HepG2 (cell line): ENCODE data around the gene BCLAF1. TPM values are rescaled to one million over a fixed set of nuclear protein-coding genes. Genes with fewer than 3 reads are reported as not detected.

Experiments used
- EED ChIP-seq: sonication (generic); formaldehyde crosslinking; IDR thresholded peaks from 2 replicates; pipeline ENCODE4 v1.5.0; 2020; ENCODE audit warnings: mild to moderate bottlenecking, missing genetic modification reagents
- FOXK2 ChIP-seq: fragments of 450-650 bp; IDR thresholded peaks from 2 replicates; pipeline ENCODE4 v1.6.1; 2016
- FOXM1 ChIP-seq: sonication (generic); formaldehyde crosslinking; IDR thresholded peaks from 2 replicates; pipeline ENCODE4 v1.5.0; 2020; ENCODE audit warnings: missing genetic modification reagents
- HNRNPH1 ChIP-seq: fragments of 200-400 bp; formaldehyde crosslinking; optimal IDR thresholded peaks from 2 replicates; pipeline ENCODE3; 2017; ENCODE audit warnings: mild to moderate bottlenecking, low read depth, low read length
- MXD3 ChIP-seq: IDR thresholded peaks from 2 replicates; pipeline ENCODE4 v1.6.1; 2016; ENCODE audit warnings: mild to moderate bottlenecking, missing biosample characterization, missing genetic modification reagents
- MXI1 ChIP-seq: IDR thresholded peaks from 3 replicates; pipeline ENCODE4 v1.6.1; 2012; ENCODE audit warnings: low read depth, low read length, inconsistent platforms, borderline replicate concordance
- NAIF1 ChIP-seq: sonication (generic); formaldehyde crosslinking; IDR thresholded peaks from 2 replicates; pipeline ENCODE4 v1.5.0; 2020; ENCODE audit warnings: mild to moderate bottlenecking, missing genetic modification reagents, borderline replicate concordance
- POLR2A ChIP-seq, 2 experiments: IDR thresholded peaks; 2 replicates each; pipeline ENCODE4 v1.6.1; 2011; ENCODE audit warnings: low read depth in 2 of 2, low read length in 2 of 2, mild to moderate bottlenecking in 1 of 2, moderate library complexity in 1 of 2; ENCODE audit not compliant: insufficient read depth in 1 of 2
- PRDM10 ChIP-seq: sonication (generic); formaldehyde crosslinking; IDR thresholded peaks from 2 replicates; pipeline ENCODE4 v1.4.0; 2020; ENCODE audit warnings: low read depth, missing genetic modification reagents
- RARG ChIP-seq: sonication (generic); formaldehyde crosslinking; IDR thresholded peaks from 2 replicates; pipeline ENCODE4 v1.4.0; 2020; ENCODE audit warnings: low read depth, mild to moderate bottlenecking, missing genetic modification reagents
- RELA ChIP-seq: sonication (generic); formaldehyde crosslinking; IDR thresholded peaks from 2 replicates; pipeline ENCODE4 v1.4.0; 2020; ENCODE audit warnings: missing genetic modification reagents
- STAT6 ChIP-seq: sonication (generic); formaldehyde crosslinking; IDR thresholded peaks from 2 replicates; pipeline ENCODE4 v1.4.0; 2020; ENCODE audit warnings: missing genetic modification reagents, mild to moderate bottlenecking, borderline replicate concordance
- TAF15 ChIP-seq: fragments of 200-400 bp; formaldehyde crosslinking; IDR thresholded peaks from one replicate; pipeline ENCODE4 v1.6.1; 2018; ENCODE audit warnings: mild to moderate bottlenecking, low read depth, low read length; ENCODE audit not compliant: poor library complexity, severe bottlenecking
- TRAFD1 ChIP-seq: sonication (generic); formaldehyde crosslinking; IDR thresholded peaks from 2 replicates; pipeline ENCODE4 v1.5.1; 2020; ENCODE audit warnings: missing genetic modification reagents, mild to moderate bottlenecking, borderline replicate concordance
- ZBTB20 ChIP-seq: sonication (generic); formaldehyde crosslinking; IDR thresholded peaks from 2 replicates; pipeline ENCODE4 v1.8.1; 2023; ENCODE audit warnings: missing genetic modification reagents, low read depth, mild to moderate bottlenecking, borderline replicate concordance
- ZMYM3 ChIP-seq: sonication (generic); formaldehyde crosslinking; IDR thresholded peaks from 2 replicates; pipeline ENCODE4 v1.5.1; 2020; ENCODE audit warnings: mild to moderate bottlenecking, missing genetic modification reagents
- ZNF44 ChIP-seq: sonication (generic); formaldehyde crosslinking; IDR thresholded peaks from 2 replicates; pipeline ENCODE4 v1.5.1; 2020; ENCODE audit warnings: mild to moderate bottlenecking, missing genetic modification reagents
- ZNF547 ChIP-seq: sonication (generic); formaldehyde crosslinking; IDR thresholded peaks from 2 replicates; pipeline ENCODE4 v1.5.1; 2020; ENCODE audit warnings: mild to moderate bottlenecking, missing genetic modification reagents
- ZNF564 ChIP-seq: sonication (generic); formaldehyde crosslinking; IDR thresholded peaks from 2 replicates; pipeline ENCODE4 v1.8.1; 2023; ENCODE audit warnings: mild to moderate bottlenecking, missing genetic modification reagents
- ZSCAN21 ChIP-seq: sonication (generic); formaldehyde crosslinking; IDR thresholded peaks from 2 replicates; pipeline ENCODE4 v1.8.0; 2022; ENCODE audit warnings: mild to moderate bottlenecking, missing genetic modification reagents, moderate library complexity, borderline replicate concordance
- polyA plus RNA-seq, 8 experiments: library from polyadenylated mRNA; depleted of rRNA in 3 of 8; stranded (reverse) in 7 of 8; unstranded in 1 of 8; fragments of >200 nt; fragmentation: Illumina TruSeq in 4 of 8; extraction: Trizol in 4 of 8; gene quantifications; 2 replicates each; pipeline versions ENCODE4 v1.2.1 to v1.2.3, GENCODE V29; 2011 to 2016; ENCODE audit warnings: low read depth in 4 of 8, missing spikeins in 1 of 8, mixed read lengths in 1 of 8; ENCODE audit not compliant: insufficient read depth in 1 of 8
- total RNA-seq, 5 experiments: library from RNA; depleted of rRNA; stranded (reverse); fragments of >200 nt; fragmentation: Illumina TruSeq; extraction: Trizol; gene quantifications; 2 replicates each; pipeline ENCODE4 v1.2.3, GENCODE V29; 2016; ENCODE audit warnings: low read depth in 1 of 5

The BCLAF1 gene
- total and polyA plus RNA-seq, 2 of the 13 experiments (the other 11 are each of a cell fraction or from before 2014, with no cell fraction given) = 55.3 to 292 TPM

- TF ChIP-seq ZSCAN21 (CRISPR knock-in tag) = 0 out of 2 replicates have a peak, but pooled peaks have one; percentile 8
- TF ChIP-seq FOXM1 (CRISPR knock-in tag) = no peak
- 0 out of 2 replicates have a peak, but pooled peaks have one; percentile 72 for TF ChIP-seq TRAFD1 (CRISPR knock-in tag)
- TF ChIP-seq POLR2A (IDR thresholded peaks at IDR 0.05; ENCODE audit: insufficient read depth in 1 of 2, low read depth in 2 of 2, low read length in 2 of 2) = peak; percentile 51 to 67; a peak in 2 of 4 replicates
- TF ChIP-seq NAIF1 = no peak; the same call in 1 of the 2 replicates
- TF ChIP-seq MXD3 (CRISPR knock-in tag) = peak; percentile 20; the same call in 1 of the 2 replicates
- no peak for TF ChIP-seq ZBTB20 (CRISPR knock-in tag)
- TF ChIP-seq TAF15 = no peak
- TF ChIP-seq ZNF564 (CRISPR knock-in tag) = 0 out of 2 replicates have a peak, but pooled peaks have one; percentile 81
- TF ChIP-seq STAT6 (CRISPR knock-in tag) = peak; percentile 36; the same call in 1 of the 2 replicates
- TF ChIP-seq ZNF44 (CRISPR knock-in tag) = no peak
- peak; percentile 46; the same call in 1 of the 3 replicates for TF ChIP-seq MXI1
- TF ChIP-seq RARG (CRISPR knock-in tag) = no peak
- no peak; the same call in 1 of the 2 replicates for TF ChIP-seq ZNF547
- TF ChIP-seq RELA (CRISPR knock-in tag) = 0 out of 2 replicates have a peak, but pooled peaks have one; percentile 33
- no peak for TF ChIP-seq HNRNPH1
- no peak for TF ChIP-seq ZMYM3 (CRISPR knock-in tag)
- TF ChIP-seq EED (CRISPR knock-in tag) = 0 out of 2 replicates have a peak, but pooled peaks have one; percentile 41
- TF ChIP-seq PRDM10 = 0 out of 2 replicates have a peak, but pooled peaks have one; percentile 9
- TF ChIP-seq FOXK2 = no peak
Observed at GRCh38 chr6:136288566-136289326, 900 bp downstream of the BCLAF1 start (continued).
